Astrocyte of the cerebellum (primary cell): ENCODE results near the gene NCSTN.

Experiments used
- DNase-seq: peaks from one replicate; pipeline ENCODE4 v3.0.0-alpha.2; 2011; ENCODE audit warnings: low read depth
- H3K4me3 ChIP-seq: 2 replicates; pipeline ENCODE4 v1.5.1; 2011; ENCODE audit warnings: mild to moderate bottlenecking, low read depth, low read length, moderate library complexity
- in situ Hi-C: cut with HindIII; loops from 2 replicates; pipeline ENCODE4 v1.10.0; 2017; ENCODE audit warnings: low sequenced_read_pairs
- TF ChIP-seq, protein P1 (sequence below): IDR thresholded peaks from 2 replicates; pipeline ENCODE4 v1.5.1; 2012; ENCODE audit warnings: low read length, low read depth, moderate library complexity, mild to moderate bottlenecking; ENCODE audit errors: missing control alignments

NCSTN gene

DNA sequence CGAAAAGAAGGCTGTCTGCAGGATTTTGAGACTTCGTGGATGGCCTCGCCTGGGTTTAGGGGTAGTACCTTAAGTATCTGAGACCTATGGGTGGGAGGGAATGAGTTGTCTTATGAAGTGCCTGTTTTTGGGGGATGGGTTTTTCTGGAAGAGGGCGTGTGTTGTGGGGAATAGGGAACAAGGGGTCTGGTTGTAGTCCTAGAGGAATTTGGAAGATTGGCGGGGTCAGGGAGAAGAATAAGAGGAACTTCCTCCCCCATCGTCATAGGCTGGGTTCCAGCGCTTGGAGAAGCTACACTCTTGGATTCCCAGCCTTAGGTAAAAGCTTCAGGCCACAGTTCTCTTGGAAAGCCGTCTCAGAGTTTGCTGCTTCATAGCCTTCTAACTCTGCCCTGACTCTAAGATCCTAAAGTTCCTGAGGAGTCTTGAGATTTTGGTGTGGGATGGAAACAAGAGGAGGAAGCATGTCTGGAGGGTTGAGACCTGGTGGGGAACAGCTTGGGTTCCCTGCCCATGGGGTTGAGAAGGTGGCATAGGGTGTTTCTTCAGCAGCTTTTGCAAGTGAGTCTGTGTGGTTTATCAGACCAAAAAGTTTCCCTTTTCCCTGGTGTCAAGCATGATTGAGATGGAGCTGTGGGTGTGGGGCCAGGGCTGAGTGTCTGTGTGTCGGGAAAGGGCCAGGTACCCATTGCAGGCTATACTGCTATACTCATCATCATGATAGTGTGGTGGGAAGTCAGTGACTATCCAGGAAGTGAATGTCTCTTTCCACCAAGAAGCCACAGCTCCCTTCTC, 59.0 kb downstream of the NCSTN start:
- H3K4me3 ChIP-seq, result peak overlapping the region; percentile 82
- DNase-seq, result no peak
- in situ Hi-C loops, result no loop called here
- TF ChIP-seq, protein P1, sequence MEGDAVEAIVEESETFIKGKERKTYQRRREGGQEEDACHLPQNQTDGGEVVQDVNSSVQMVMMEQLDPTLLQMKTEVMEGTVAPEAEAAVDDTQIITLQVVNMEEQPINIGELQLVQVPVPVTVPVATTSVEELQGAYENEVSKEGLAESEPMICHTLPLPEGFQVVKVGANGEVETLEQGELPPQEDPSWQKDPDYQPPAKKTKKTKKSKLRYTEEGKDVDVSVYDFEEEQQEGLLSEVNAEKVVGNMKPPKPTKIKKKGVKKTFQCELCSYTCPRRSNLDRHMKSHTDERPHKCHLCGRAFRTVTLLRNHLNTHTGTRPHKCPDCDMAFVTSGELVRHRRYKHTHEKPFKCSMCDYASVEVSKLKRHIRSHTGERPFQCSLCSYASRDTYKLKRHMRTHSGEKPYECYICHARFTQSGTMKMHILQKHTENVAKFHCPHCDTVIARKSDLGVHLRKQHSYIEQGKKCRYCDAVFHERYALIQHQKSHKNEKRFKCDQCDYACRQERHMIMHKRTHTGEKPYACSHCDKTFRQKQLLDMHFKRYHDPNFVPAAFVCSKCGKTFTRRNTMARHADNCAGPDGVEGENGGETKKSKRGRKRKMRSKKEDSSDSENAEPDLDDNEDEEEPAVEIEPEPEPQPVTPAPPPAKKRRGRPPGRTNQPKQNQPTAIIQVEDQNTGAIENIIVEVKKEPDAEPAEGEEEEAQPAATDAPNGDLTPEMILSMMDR, result no peak

- TF ChIP-seq, protein P1, result no peak
- no peak overlapping the region for H3K4me3 ChIP-seq
- in situ Hi-C loops, result no loop called here
- DNase-seq, result no peak
Observed at GRCh38 chr1:160403244-160403643, 60.1 kb downstream of the NCSTN start.

DNA sequence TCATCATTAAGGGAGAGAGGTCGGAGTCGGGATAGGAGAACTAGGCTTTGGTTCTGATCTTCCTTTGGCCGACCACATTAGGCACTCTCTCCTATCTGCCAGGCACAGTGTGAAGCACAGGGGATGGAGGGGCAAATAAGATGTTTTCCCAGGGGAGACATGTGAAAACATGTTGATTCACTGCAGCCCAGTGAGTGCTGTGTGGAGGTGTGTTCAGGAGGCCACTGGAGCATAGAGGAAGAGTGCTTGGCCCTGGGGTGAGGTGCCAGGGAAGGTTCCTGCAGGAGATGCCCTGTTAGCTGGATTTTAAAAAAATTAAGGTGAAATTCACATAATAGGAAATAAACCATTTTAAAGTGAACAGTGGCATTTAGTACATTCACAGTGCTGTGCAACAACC, 60.9 kb downstream of the NCSTN start:
- H3K4me3 ChIP-seq, result no peak overlapping the region
- in situ Hi-C loops, result no loop called here
- no peak for DNase-seq
- TF ChIP-seq, protein P1, result no peak

GRCh38 chr1:160405331-160405877, 62.2 kb downstream of the NCSTN start:
- H3K4me3 ChIP-seq, result no peak overlapping the region
- DNase-seq, result no peak
- TF ChIP-seq, protein P1, result no peak
- in situ Hi-C loops, result no loop called here

- in situ Hi-C loops, result no loop called here
- H3K4me3 ChIP-seq, result no peak overlapping the region
- DNase-seq, result no peak
Observed at GRCh38 chr1:160406131-160406968, 63.2 kb downstream of the NCSTN start.

More at GRCh38 chr1:160406131-160406968, 63.2 kb downstream of the NCSTN start:
- TF ChIP-seq, protein P1, result no peak
